Raji (cell line): ENCODE measurements around the gene AGPAT1.

Source experiments
- POLR2A ChIP-seq: IDR thresholded peaks from 2 replicates; pipeline ENCODE4 v1.6.1; 2011; ENCODE audit warnings: low read depth, low read length, control low read depth; ENCODE audit not compliant: insufficient read depth

The AGPAT1 gene

DNA sequence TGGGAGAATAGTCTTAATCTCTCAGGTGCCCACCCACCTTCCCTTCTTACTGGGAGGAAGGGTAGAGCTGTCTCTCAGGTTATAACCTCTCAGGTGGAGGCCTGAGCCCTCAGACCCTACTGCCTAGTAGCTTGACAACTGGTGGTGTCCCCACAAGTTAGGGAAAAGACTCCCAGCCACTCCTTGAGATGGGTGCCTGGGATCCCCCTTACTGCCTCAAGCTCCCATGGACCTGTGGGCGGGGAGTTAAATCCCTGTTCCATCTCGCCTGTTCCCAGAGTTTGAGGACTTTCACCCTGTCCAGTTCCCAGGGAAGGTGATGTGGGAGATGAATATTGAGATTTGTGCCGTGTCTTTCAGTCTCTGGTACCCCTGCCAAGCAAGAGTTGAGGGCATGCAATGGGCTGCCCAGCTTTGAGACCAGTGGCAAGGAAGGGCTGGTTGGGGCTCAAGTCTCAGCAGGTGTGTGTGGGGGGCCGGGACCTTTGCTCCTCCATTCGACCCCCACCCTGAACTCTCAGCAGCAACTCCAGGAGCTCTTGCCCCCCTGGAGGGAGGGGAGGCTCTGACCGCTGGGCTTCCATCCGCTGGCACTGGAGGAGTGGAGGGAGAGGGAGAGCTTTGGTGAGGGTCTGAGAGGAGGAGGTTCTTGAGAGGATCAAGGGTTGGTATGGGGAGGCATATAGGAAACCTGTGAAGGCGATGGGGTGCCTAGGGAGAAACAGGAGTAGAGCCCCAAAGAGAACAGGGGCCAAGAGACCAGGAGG, 15.2 kb upstream of the AGPAT1 start:
- TF ChIP-seq POLR2A = no peak

DNA sequence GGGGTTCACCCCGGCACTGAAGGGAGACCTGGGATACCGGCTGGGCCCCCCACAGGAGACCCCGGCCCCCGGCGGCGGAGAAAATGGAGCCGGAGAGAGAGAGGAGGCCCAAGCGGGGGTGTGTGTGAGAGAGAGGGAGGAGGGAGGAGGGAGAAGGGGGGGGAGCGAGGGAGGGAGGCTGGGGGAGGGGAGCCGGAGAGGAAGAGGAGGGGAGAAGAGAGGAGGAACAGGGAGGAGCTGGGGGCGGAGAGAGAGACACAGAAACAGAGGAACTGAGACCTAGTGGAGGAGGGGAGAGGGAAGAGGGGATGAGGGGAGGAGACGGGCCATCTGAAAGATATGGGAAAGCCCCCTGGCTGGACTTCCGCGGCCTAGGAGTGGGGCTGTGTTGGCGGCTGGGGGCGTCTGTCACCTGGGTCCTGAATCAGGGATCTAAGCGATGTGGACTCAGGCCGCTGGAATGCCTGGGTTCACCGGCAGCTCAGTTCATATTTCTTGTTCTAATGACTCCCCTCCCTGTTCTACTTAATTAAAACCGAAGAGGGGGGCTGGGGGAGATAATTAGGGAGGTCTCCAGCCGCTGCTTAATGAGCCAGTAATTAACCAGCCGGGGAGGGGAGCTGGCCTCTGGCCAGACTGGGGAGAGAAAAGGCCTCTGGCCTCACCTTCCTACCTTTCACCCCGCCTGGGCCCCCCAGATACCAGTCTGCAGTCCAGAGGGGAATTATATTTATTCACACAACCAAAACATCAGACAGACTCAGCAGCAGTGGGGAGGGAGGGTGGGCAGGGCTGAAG, 14.4 kb upstream of the AGPAT1 start, which contains the start of gene PBX2:
Gene PBX2, minus strand, starts transcription at position 149 of the 798 bp plus-strand sequence. CDS start 287 bp downstream, outside the sequence.
- TF ChIP-seq POLR2A = peak; percentile 70

DNA sequence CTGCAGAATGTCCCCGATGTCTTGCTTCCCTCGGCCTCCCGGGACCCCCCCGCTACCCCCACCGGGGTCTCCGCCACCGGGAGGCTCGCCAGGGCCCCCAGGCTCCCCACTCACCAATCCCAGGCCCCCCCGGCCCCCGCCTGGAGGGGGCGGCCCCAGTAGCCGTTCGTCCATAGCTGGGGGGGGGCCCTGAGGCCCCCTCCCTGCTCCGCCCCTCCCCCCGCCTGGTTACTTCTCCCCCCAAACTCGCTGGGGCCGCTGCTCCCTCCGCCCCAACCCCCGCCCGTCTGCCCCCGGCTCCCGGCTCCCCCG, 13.8 kb upstream of the AGPAT1 start:
- no peak for TF ChIP-seq POLR2A

DNA sequence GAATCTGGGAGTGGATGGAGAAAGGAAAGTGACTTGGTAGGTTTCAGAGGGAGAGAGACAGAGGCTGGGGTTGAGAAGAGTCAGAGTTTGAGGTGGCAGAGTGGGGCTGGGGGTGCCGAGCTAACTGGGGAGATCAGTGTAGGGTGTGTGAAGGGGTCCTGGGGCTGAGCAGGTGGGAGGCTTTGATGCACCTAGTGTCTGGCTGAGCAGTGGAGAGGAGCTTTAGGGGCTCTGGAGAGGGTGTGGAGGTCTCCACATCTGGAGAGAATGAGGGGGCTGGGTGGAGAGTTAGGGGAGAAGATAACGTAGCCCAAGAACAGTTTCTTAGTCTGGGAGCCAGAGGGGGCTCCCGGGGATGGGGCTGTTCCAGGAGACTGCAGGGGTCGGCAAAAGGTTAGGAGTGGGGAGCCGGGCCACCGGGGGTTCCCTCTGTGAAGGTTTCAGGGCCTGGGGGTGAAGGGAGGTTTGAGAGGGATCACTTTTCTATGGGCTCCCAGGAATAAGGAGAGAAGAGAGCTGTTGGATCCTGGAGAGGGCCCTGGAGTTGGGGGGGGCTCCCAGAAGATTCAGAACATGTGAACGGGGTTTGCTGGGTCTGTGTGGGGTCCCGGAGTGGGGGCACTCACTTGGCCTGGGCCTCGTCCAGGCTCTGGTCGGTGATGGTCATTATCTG, 13.3 kb upstream of the AGPAT1 start:
- no peak for TF ChIP-seq POLR2A

DNA sequence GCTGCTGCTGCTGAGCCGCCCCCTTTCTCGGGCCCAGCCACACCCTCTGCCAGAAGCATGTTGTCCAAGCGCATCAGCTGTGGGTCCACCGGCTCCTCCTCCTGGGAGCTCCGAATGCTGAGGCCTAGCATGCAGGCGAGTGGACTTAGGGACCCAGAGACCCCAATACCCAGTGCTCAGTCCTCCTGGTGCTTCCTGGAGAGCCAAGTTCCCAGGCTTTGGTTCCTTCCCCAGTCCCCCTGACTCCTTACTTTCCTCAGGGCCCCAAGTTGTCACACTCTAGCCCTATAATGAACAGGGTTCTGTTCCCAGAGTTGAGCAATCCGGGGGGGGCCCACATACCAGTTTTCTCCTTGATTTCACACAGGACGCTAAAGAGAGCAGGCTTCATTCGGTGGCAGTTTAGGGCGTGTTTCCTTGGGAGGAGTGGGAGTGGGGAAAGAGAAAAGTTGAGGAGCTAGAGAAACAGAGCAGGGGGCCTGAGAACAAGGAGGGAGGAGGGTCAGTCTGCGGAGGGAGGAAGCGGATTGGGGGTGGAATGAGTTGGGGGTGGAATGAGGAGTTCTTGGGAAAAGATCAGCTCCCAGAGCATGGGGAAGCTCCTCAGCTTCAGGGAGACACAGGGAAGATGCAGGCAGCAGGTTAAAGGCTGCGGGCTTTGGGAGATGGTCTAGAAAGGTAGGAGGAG, 12.6 kb upstream of the AGPAT1 start:
- TF ChIP-seq POLR2A = 0 out of 2 replicates have a peak, but pooled peaks have one; percentile 8

DNA sequence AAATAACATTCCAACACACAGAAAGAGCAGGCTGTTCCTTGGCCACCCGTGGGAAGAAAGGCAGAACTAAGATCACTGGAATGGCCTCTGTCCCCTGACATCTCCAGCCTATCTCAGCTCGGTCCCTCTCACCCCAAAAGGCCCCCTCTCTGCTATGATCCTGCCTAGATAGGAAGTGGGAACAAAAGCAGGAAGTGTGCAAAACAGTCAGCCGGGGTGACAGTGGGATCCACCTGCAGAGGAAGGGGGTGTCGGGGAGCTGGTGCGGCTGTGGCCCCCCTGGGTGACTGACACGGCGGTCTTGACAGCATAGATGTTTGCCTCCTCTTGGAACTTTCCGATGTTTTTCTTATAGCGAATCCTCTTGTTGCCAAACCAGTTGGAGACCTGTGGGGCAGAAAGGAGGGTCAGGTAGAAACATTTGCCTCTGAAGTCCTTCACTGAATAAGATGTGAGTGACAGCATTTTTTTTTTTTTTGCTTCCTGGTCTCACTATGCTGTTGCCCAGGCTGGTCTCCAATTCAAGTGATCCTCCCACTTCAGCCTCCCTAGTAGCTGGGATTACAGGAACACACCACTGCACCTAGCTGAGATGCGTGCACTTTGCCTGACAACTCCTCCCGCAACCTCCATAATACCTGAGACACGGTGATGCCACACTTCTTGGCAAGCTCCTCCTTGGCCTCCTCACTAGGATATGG, 11.3 kb upstream of the AGPAT1 start:
- no peak for TF ChIP-seq POLR2A

DNA sequence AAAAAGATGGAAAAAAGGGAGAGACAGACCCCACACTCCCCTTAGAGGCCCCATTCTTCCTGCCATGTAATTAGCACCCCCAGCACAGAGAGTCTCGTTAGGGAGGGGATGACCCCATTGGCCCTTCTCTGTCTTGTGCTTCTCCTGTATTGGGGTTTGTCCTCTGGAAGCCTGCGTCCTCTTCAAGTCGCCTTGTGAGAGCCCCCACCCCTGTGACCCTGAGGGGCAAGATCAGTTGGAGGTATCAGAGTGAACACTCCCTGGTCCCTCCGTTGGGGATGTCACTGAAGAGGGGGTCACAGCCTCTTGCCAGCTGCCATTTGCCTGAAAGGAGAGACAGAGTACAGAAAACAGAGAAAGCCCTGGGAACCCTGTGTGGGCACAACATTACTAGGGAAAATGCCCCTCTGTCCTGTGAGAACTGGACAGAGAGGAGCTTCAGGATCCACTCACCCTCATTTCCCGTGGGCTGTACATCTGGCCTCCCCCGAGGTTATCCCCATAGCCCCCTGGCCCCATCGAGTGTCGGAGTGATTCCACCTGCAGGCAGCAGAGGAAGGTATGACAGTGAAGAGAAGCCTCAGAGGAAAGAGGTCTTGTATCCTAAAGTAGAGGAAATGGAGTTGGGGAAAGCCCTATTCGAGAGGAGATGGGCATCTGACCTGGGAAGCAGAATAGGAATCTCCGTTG, 10.4 kb upstream of the AGPAT1 start:
- 0 out of 2 replicates have a peak, but pooled peaks have one; percentile 6 for TF ChIP-seq POLR2A

DNA sequence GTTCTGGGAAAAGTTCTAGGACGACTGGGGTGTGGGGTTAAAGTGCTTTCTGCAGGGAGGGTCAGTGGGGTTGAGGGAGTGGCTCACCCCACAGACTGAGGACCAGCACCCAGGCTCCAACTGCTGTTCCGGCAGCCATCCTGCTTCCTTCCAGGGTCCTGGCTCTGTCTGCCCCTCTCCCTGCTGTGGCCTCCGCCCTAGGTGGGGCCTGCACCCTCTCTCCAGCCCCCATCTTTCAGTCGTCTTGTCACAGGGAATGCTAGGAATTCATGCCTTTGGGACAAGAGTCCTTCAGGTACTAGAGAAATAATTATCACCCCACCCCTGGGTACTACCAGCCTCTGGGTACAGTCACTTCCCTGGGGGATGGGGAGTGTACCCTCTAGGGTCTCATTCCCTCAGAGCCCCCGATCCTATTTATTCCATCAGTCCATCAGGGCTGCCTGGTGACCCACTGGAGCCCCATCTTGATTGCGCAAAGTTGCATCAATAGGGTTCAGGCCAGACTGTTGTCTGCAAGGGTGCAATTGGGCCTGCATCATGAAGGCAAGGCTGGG, 8.3 kb upstream of the AGPAT1 start, which contains the start of gene AGER:
Gene AGER, minus strand, starts transcription at position 170 of the 557 bp plus-strand sequence. Its CDS starts 31 bp downstream, at position 139.
- 0 out of 2 replicates have a peak, but pooled peaks have one; percentile 14 for TF ChIP-seq POLR2A

DNA sequence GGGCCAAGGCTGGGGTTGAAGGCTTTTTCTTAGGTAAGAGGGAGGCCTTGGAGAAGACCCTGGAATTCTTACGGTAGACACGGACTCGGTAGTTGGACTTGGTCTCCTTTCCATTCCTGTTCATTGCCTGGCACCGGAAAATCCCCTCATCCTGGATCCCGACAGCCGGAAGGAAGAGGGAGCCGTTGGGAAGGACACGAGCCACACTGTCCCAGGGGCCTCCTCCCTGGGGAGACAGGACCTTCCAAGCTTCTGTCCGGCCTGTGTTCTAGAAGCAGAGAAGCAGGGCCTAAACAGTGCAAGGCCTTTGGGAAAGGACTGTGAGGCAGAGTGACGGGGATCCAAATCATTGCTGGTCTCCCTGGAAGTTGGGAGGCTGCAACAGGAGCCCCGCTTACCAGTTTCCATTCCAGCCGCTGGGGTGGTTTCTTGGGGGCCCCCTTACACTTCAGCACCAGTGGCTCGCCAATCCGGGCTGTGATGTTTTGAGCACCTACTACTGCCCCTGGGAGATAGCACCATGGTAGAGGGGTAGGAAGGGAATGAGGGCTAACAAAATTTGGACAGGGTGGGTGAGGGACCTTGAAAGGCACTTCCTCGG, 7.7 kb upstream of the AGPAT1 start:
- TF ChIP-seq POLR2A = 0 out of 2 replicates have a peak, but pooled peaks have one; percentile 4

DNA sequence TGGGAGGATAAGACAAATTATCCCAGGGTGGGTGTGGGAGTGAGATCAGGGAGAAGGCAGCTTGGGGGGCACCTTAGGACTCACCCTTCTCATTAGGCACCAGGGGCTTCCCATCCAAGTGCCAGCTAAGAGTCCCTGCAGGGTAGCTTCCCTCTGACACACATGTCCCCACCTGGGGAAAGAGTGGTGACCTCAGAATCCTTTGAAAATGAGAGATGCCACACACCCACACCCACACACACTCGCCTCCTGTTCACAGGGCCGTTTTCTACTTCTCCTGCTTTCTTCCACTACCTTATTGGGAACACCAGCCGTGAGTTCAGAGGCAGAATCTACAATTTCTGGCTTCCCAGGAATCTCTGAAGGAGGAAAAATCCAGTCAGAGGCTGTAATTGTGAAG, 7.1 kb upstream of the AGPAT1 start:
- 0 out of 2 replicates have a peak, but pooled peaks have one; percentile 9 for TF ChIP-seq POLR2A

DNA sequence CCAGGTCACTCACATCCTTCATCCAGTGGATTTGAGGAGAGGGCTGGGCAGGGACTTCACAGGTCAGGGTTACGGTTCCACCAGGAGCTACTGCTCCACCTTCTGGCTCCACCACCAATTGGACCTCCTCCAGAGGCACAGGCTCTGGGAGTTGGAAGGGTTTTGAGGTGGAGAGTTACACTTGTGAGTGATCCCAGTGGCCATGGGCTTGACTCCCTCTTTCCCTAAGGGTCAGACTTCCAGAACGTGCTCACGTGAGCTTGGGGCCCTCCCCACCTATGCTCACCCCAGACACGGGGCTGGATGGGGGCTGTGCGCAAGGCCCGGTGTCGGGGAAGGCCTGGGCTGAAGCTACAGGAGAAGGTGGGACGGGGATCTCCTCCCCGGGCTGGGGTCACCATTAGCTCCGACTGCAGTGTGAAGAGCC, 6.7 kb upstream of the AGPAT1 start:
- TF ChIP-seq POLR2A = no peak

DNA sequence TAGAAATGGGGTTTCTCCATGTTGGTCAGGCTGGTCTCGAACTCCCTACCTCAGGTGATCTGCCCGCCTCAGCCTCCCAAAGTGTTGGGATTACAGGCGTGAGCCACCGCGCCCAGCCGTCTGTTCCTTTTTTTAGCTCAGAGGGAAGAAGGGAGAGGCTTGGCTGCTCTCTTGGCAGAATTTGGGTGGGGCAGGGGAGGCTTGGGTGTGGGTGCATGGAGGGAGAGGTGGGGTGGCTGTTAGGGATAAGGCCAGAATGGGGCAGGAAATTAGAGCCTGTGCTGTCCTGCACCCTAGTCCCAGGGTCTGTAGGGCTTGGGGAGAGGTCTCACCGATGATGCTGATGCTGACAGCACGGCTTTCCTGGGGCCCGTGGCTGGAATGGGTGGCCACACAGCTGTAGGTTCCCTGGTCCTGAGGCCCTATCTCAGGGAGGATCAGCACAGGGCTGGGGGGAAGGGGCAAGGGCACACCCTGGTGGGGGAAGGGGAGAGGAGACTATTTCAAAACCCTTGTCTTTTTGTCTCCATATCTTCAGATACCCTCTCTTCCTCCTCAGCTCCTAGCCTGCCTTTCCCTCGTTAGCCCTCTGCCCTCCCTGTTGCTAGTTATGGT, 6.1 kb upstream of the AGPAT1 start:
- TF ChIP-seq POLR2A = no peak
